A673 (cell line): ENCODE results near the gene NRXN3.

Experiments
- EZH2 ChIP-seq: fragments of 200-600 bp; sonication (generic); IDR thresholded peaks from 2 replicates; pipeline ENCODE4 v1.6.1; 2017; ENCODE audit warnings: borderline replicate concordance, low read depth, mild to moderate bottlenecking, mixed read lengths, antibody characterized with exemption, low read length; ENCODE audit not compliant: poor library complexity, severe bottlenecking
- TF ChIP-seq, protein P1 (sequence below): fragments of 300-800, 200-600 bp; sonication (generic); conservative IDR thresholded peaks from 2 replicates; pipeline ENCODE4 v1.5.1; 2017; ENCODE audit warnings: low read depth, mild to moderate bottlenecking, antibody characterized with exemption, low read length, moderate library complexity, mixed read lengths

DNA sequence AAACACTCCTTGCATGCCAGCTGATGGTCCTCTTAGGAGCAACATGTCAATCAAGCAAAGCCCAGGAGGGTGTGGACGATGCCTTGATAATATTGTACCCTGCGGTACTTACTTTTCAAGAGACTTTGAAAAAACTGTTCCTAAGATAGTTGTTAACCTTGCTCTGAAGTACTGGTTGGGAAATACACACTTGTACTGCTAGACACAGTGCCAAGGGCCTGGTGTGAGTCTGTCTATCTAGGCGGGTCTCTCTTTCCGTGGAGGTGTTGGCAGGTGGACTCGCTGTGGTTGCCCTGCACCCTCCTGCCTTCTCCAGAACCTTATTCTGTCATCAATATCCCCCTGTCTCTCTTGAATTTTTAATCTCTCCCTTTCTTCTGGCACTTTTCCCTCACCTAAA lies 189.4 kb downstream of the NRXN3 start:
- TF ChIP-seq, protein P1, sequence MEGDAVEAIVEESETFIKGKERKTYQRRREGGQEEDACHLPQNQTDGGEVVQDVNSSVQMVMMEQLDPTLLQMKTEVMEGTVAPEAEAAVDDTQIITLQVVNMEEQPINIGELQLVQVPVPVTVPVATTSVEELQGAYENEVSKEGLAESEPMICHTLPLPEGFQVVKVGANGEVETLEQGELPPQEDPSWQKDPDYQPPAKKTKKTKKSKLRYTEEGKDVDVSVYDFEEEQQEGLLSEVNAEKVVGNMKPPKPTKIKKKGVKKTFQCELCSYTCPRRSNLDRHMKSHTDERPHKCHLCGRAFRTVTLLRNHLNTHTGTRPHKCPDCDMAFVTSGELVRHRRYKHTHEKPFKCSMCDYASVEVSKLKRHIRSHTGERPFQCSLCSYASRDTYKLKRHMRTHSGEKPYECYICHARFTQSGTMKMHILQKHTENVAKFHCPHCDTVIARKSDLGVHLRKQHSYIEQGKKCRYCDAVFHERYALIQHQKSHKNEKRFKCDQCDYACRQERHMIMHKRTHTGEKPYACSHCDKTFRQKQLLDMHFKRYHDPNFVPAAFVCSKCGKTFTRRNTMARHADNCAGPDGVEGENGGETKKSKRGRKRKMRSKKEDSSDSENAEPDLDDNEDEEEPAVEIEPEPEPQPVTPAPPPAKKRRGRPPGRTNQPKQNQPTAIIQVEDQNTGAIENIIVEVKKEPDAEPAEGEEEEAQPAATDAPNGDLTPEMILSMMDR = no peak
- no peak for TF ChIP-seq EZH2
